GM21360 (cell line): ENCODE results near the gene INPP4B.
"Not testable (repeated sequence)": the region's sequence is repeated elsewhere in the genome, so short reads cannot be mapped to it uniquely, and the experiment has no call there.

Source experiments
- ATAC-seq: cut with Tn5 transposase; IDR thresholded peaks from one replicate; pipeline ENCODE4 v1.9.1; 2021; ENCODE audit warnings: mild to moderate bottlenecking, moderate library complexity; ENCODE audit not compliant: unreplicated experiment

The INPP4B gene

GRCh38 chr4:142120921-142121320 is 725.2 kb downstream of the INPP4B start:
- no peak for ATAC-seq

GRCh38 chr4:142112451-142112850 is 733.6 kb downstream of the INPP4B start:
- ATAC-seq = no peak

- no peak for ATAC-seq
Observed at GRCh38 chr4:142110136-142110535, 736.0 kb downstream of the INPP4B start.

- ATAC-seq = no peak
Observed at GRCh38 chr4:142104041-142104440, 742.1 kb downstream of the INPP4B start.

GRCh38 chr4:142101401-142101800 is 744.7 kb downstream of the INPP4B start:
- ATAC-seq = no peak

GRCh38 chr4:142100941-142101340 is 745.2 kb downstream of the INPP4B start:
- ATAC-seq = no peak

DNA sequence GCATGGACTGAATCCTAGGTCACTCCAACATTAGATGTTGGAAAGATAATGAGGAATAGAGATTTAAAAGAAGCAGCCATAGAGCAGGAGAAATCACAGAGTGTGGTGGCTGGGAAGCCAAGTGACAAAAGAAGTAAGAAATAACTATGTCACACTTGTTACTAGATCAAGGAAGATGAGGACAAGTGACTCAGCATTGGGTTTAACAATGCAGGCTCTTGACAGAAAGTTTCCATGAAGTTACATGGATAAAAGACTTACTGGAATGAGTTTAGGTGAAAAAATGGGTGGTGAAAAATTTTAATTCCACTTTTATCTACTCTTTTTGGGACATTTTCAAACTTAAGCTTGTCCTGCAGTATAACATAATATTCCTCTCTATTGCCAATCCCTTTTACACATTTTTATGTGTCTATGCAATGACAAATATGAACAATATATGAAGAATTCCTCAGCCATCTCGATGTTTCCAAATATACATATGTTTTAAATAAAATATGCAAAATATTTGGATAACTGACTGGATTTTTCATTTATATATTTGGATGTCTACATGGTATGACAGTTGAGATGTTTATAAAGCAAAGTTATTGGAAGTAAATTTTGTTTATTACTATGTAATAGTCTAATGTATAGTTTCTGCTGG is 747.1 kb downstream of the INPP4B start:
- no peak for ATAC-seq

GRCh38 chr4:142098380-142098779 is 747.7 kb downstream of the INPP4B start:
- no peak for ATAC-seq

GRCh38 chr4:142097015-142097414 is 749.1 kb downstream of the INPP4B start:
- ATAC-seq = no peak

GRCh38 chr4:142095886-142096605 is 750.1 kb downstream of the INPP4B start:
- ATAC-seq = no peak

DNA sequence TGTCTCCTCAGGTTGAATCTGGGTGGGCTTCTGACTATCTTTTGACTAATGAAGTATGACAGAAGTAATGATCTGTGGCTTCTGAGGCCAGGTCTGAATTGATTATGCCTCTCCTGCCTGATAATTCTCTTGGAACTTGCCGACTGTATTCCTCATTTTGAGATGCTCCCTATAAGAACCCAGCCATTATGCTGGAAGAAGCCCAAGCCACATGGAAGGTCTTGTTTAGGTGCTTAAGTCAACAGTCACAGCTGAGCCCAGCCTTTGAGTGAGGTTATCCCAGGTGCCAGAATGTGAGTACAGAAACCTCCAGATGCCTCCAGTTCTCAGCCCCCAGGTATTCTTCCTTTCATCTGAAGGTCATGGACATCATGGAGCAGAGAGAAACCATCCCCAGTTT is 753.2 kb downstream of the INPP4B start:
- no peak for ATAC-seq

GRCh38 chr4:142091691-142092182 is 754.4 kb downstream of the INPP4B start:
- no peak for ATAC-seq

- no peak for ATAC-seq
Observed at GRCh38 chr4:142091085-142091513, 755.0 kb downstream of the INPP4B start.

- ATAC-seq = no peak
Observed at GRCh38 chr4:142088906-142089305, 757.2 kb downstream of the INPP4B start.

- no peak for ATAC-seq
Observed at GRCh38 chr4:142085513-142086292, 760.4 kb downstream of the INPP4B start.

DNA sequence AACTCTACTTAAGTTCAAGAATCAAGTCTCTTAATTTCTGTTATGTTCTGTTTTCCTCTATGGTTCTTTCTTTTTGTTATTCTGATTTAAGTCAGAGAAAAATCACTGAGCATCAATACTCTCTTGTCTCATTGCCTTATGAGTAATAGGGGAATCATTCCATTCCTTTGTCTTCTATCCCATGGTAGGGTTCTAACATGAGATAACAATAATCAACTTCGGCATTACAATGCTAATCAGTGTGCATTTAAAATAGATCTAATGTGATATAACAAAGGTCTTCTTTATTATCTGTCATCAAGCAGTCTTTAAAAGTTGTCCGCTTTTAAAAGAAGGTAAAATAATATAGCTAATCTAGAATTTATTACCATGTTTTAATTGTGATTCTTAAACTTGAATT is 762.8 kb downstream of the INPP4B start:
- ATAC-seq = no peak

GRCh38 chr4:142081025-142081424 is 765.1 kb downstream of the INPP4B start:
- no peak for ATAC-seq

DNA sequence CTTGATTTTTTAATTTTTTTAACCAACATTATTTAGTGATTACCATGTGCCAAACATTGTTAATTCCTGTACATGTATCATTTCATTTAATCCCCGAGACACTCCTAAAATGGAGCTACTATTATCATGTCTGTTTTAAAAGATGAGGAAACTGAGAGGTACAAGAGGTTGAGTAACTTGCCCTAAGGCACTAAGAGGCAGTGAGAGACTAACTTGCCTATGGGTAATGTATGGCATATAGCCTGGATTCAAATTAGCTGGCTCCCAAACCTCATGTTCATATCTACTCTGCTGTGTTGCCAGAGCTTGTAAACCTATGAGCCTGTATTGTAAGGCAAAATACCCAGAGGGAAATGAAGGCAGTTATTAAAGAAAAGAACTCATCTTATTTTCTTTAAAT is 766.1 kb downstream of the INPP4B start:
- ATAC-seq = no peak

GRCh38 chr4:142077048-142077447 is 769.1 kb downstream of the INPP4B start:
- no peak for ATAC-seq

GRCh38 chr4:142068304-142068703 is 777.8 kb downstream of the INPP4B start:
- not testable (repeated sequence) for ATAC-seq

- ATAC-seq = not testable (repeated sequence)
Observed at GRCh38 chr4:142066562-142066961, 779.5 kb downstream of the INPP4B start.
